ENCODE data around the gene SLAMF9.

- TF ChIP-seq HMGXB4 (CRISPR knock-in tag; IDR thresholded peaks at IDR 0.05), result no peak
- TF ChIP-seq CTCF (IDR thresholded peaks at IDR 0.05), result no peak
- no peak for TF ChIP-seq E2F4 (CRISPR knock-in tag; IDR thresholded peaks at IDR 0.05; ENCODE audit: borderline replicate concordance, low read depth)
- TF ChIP-seq TEAD4 (CRISPR knock-in tag; IDR thresholded peaks at IDR 0.05), result no peak
These were observed 24.6 kb downstream of the SLAMF9 start for GRCh38 chr1:159929155-159930051.
